Activated naive CD8-positive, alpha-beta T cell (primary cell): Measurements from ENCODE around the gene CENPL.

ENCODE experiments used
- H3K27ac Mint-ChIP-seq: one replicate; pipeline ENCODE4 v1.8.0; 2021; ENCODE audit warnings: mixed read lengths
- H3K27me3 Mint-ChIP-seq: one replicate; pipeline ENCODE4 v1.8.0; 2021; ENCODE audit warnings: mixed read lengths
- H3K36me3 Mint-ChIP-seq: one replicate; pipeline ENCODE4 v1.8.0; 2021; ENCODE audit warnings: mixed read lengths
- H3K4me1 Mint-ChIP-seq: one replicate; pipeline ENCODE4 v1.8.0; 2021; ENCODE audit warnings: low read depth, mixed read lengths
- H3K4me3 Mint-ChIP-seq: one replicate; pipeline ENCODE4 v1.8.0; 2021; ENCODE audit warnings: mild to moderate bottlenecking, mixed read lengths
- H3K9me3 Mint-ChIP-seq: one replicate; pipeline ENCODE4 v1.8.0; 2021; ENCODE audit warnings: low read depth, mixed read lengths

CENPL gene

GRCh38 chr1:173757666-173758065 lies 67.0 kb downstream of the CENPL start:
- Mint-ChIP-seq H3K27ac (no peak overlapping the region), H3K4me3 (no peak overlapping the region), H3K4me1 (no peaks in the 10 kb centered on the region), H3K36me3 (peaks cover 48% of the 10 kb centered on the region), H3K27me3 (no peaks in the 10 kb centered on the region), H3K9me3 (no peaks in the 10 kb centered on the region)

- no peak overlapping the region for H3K27ac Mint-ChIP-seq
Measured at GRCh38 chr1:173753830-173754229, 70.9 kb downstream of the CENPL start.

More at GRCh38 chr1:173753830-173754229, 70.9 kb downstream of the CENPL start:
- no peak overlapping the region for H3K4me3 Mint-ChIP-seq
- peaks cover 23% of the 10 kb centered on the region for H3K36me3 Mint-ChIP-seq
- no peaks in the 10 kb centered on the region for H3K4me1 Mint-ChIP-seq
- no peaks in the 10 kb centered on the region for H3K27me3 Mint-ChIP-seq
- no peaks in the 10 kb centered on the region for H3K9me3 Mint-ChIP-seq
